Fibroblast of lung (primary cell): ENCODE data around the gene ITGB4. TPM values are rescaled to one million over a fixed set of nuclear protein-coding genes. Genes with fewer than 3 reads are reported as not detected.

ENCODE experiments used
- DNase-seq, 2 donors: peaks; one replicate each; pipeline versions ENCODE4 v3.0.0 to v3.0.0-alpha.2; 2010; ENCODE audit warnings: low read depth in 2 of 2
- H2AFZ ChIP-seq: 2 replicates; pipeline ENCODE4 v1.5.1; 2012; ENCODE audit warnings: low read length, control low read depth, inconsistent platforms
- H3K27ac ChIP-seq: 2 replicates; pipeline ENCODE4 v1.5.1; 2011; ENCODE audit warnings: low read length, control low read depth; ENCODE audit not compliant: insufficient read depth
- H3K27me3 ChIP-seq: 2 replicates; pipeline ENCODE4 v1.5.1; 2011; ENCODE audit warnings: mild to moderate bottlenecking, low read length; ENCODE audit not compliant: control insufficient read depth, insufficient read depth
- H3K36me3 ChIP-seq: 2 replicates; pipeline ENCODE4 v1.5.1; 2011; ENCODE audit warnings: low read length; ENCODE audit not compliant: control insufficient read depth, insufficient read depth
- H3K4me1 ChIP-seq: 2 replicates; pipeline ENCODE4 v1.5.1; 2011; ENCODE audit warnings: low read length; ENCODE audit not compliant: control insufficient read depth, insufficient read depth; ENCODE audit errors: extremely low read depth
- H3K4me2 ChIP-seq: 2 replicates; pipeline ENCODE4 v1.5.1; 2011; ENCODE audit warnings: low read length, control low read depth; ENCODE audit not compliant: insufficient read depth; ENCODE audit errors: extremely low read depth
- H3K4me3 ChIP-seq, 4 experiments: fragments of 200-600 bp in 1 of 4; sonication (generic) in 1 of 4; replicated peaks in 1 of 4; 2 replicates each; pipeline ENCODE4 v1.5.1; 2011 to 2016; ENCODE audit warnings: low read length in 4 of 4, low read depth in 3 of 4, mild to moderate bottlenecking in 3 of 4, control low read depth in 2 of 4, inconsistent platforms in 1 of 4, mixed read lengths in 1 of 4; ENCODE audit not compliant: insufficient read depth in 1 of 4; ENCODE audit errors: control extremely low read depth in 1 of 4
- H3K79me2 ChIP-seq: 2 replicates; pipeline ENCODE4 v1.5.1; 2012; ENCODE audit warnings: mild to moderate bottlenecking, low read length, inconsistent platforms; ENCODE audit not compliant: control insufficient read depth, insufficient read depth
- H3K9ac ChIP-seq: 2 replicates; pipeline ENCODE4 v1.5.1; 2011; ENCODE audit warnings: mild to moderate bottlenecking, low read length, control low read depth; ENCODE audit not compliant: insufficient read depth
- H3K9me3 ChIP-seq: 2 replicates; pipeline ENCODE4 v1.5.1; 2012; ENCODE audit warnings: low read depth, low read length; ENCODE audit not compliant: control insufficient read depth, insufficient read depth
- H4K20me1 ChIP-seq: 2 replicates; pipeline ENCODE4 v1.5.1; 2011; ENCODE audit warnings: low read length; ENCODE audit not compliant: control insufficient read depth, insufficient read depth; ENCODE audit errors: extremely low read depth
- EZH2 ChIP-seq: IDR thresholded peaks from 2 replicates; pipeline ENCODE4 v1.5.1; 2012; ENCODE audit warnings: low read length, control low read depth, mild to moderate bottlenecking; ENCODE audit errors: missing control alignments
- polyA plus RNA-seq, 2 donors: library from polyadenylated mRNA; depleted of rRNA in 1 of 2; stranded (reverse) in 1 of 2; unstranded in 1 of 2; fragments of >200 nt; gene quantifications; 2 replicates each; pipeline ENCODE4 v1.2.1, GENCODE V29; 2011 to 2012; ENCODE audit warnings: missing spikeins in 1 of 2
- total RNA-seq: library from RNA; depleted of rRNA; stranded (reverse); fragments of >200 nt; gene quantifications from 2 replicates; pipeline ENCODE4 v1.2.1, GENCODE V29; 2014
- TF ChIP-seq, protein P1 (sequence below), 2 donors: IDR thresholded peaks in 1 of 2; conservative IDR thresholded peaks in 1 of 2; 1 replicate in 1 of 2; 2 replicates in 1 of 2; pipeline ENCODE4 v1.5.1; 2011 to 2012; ENCODE audit warnings: low read length in 2 of 2, control low read depth in 1 of 2, inconsistent platforms in 1 of 2, low read depth in 1 of 2, mild to moderate bottlenecking in 1 of 2

Gene ITGB4
- total and polyA plus RNA-seq, 2 donors (not counting 1 experiment from before 2014, with no cell fraction given): 0.17 TPM

DNA sequence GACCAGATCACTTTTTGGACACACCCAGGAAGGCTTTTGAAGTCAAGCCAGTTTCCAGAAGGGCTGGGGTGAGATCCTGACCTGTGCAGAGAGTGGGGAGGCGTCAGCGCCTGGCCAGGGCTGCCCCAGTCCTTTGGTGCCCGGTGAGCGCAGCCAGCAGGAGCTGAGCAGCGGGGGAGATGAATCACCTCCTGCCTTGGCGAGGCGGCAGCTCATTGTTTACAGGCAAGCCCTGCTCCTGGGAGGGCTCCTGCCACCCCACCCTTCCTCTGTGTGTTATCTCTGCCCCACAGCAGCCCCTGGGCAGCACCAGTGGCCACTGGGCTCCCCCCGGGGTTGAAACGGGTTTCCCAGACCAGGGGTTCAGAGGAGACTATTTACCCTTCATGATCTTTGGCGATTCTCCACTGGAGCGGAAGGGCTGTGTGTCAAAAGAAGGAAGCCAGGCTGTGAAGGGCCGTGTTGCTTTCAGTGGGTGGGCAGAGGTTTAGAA lies 14.1 kb upstream of the ITGB4 start:
- peak; percentile 28 to 75 for DNase-seq
- Histone ChIP-seq H3K9ac (no peak overlapping the region), H2AFZ (no peak overlapping the region), H3K9me3 (no peaks in the 10 kb centered on the region), H3K79me2 (no peaks in the 10 kb centered on the region), H3K27ac (no peak overlapping the region), H4K20me1 (no peaks in the 10 kb centered on the region), H3K4me3 (no peak overlapping the region), H3K4me2 (no peak overlapping the region), H3K4me1 (no peaks in the 10 kb centered on the region), H3K36me3 (peaks cover 34% of the 10 kb centered on the region), H3K27me3 (no peaks in the 10 kb centered on the region)
- TF ChIP-seq, protein P1, sequence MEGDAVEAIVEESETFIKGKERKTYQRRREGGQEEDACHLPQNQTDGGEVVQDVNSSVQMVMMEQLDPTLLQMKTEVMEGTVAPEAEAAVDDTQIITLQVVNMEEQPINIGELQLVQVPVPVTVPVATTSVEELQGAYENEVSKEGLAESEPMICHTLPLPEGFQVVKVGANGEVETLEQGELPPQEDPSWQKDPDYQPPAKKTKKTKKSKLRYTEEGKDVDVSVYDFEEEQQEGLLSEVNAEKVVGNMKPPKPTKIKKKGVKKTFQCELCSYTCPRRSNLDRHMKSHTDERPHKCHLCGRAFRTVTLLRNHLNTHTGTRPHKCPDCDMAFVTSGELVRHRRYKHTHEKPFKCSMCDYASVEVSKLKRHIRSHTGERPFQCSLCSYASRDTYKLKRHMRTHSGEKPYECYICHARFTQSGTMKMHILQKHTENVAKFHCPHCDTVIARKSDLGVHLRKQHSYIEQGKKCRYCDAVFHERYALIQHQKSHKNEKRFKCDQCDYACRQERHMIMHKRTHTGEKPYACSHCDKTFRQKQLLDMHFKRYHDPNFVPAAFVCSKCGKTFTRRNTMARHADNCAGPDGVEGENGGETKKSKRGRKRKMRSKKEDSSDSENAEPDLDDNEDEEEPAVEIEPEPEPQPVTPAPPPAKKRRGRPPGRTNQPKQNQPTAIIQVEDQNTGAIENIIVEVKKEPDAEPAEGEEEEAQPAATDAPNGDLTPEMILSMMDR (conservative IDR thresholded peaks at IDR 0.05 in 1 of 2, IDR thresholded peaks at IDR 0.05 in 1 of 2; ENCODE audit: low read depth in 1 of 2, low read length in 2 of 2): no peak
- TF ChIP-seq EZH2: no peak

GRCh38 chr17:75712446-75712845 lies 8.8 kb upstream of the ITGB4 start:
- no peaks in the 10 kb centered on the region for H3K9me3 ChIP-seq
- H3K4me2 ChIP-seq: no peak overlapping the region
- H3K4me3 ChIP-seq: no peak overlapping the region
- no peak overlapping the region for H3K27ac ChIP-seq
- no peaks in the 10 kb centered on the region for H3K79me2 ChIP-seq
- no peak for DNase-seq
- TF ChIP-seq, protein P1 (conservative IDR thresholded peaks at IDR 0.05 in 1 of 2, IDR thresholded peaks at IDR 0.05 in 1 of 2; ENCODE audit: low read depth in 1 of 2, low read length in 2 of 2): no peak
- no peak for TF ChIP-seq EZH2
- H4K20me1 ChIP-seq: no peaks in the 10 kb centered on the region
- H3K36me3 ChIP-seq: no peaks in the 10 kb centered on the region
- no peaks in the 10 kb centered on the region for H3K4me1 ChIP-seq
- H3K27me3 ChIP-seq: no peaks in the 10 kb centered on the region
- H2AFZ ChIP-seq: no peak overlapping the region
- H3K9ac ChIP-seq: no peak overlapping the region

GRCh38 chr17:75719732-75720131 lies 1.5 kb upstream of the ITGB4 start:
- Histone ChIP-seq H3K4me1 (no peaks in the 10 kb centered on the region), H3K4me3 (no peak overlapping the region), H3K79me2 (no peaks in the 10 kb centered on the region), H4K20me1 (no peaks in the 10 kb centered on the region), H3K4me2 (no peak overlapping the region), H2AFZ (no peak overlapping the region), H3K9me3 (no peaks in the 10 kb centered on the region), H3K27ac (no peak overlapping the region), H3K27me3 (peaks cover 29% of the 10 kb centered on the region), H3K9ac (no peak overlapping the region), H3K36me3 (no peaks in the 10 kb centered on the region)
- TF ChIP-seq, protein P1 (conservative IDR thresholded peaks at IDR 0.05 in 1 of 2, IDR thresholded peaks at IDR 0.05 in 1 of 2; ENCODE audit: low read depth in 1 of 2, low read length in 2 of 2): no peak
- TF ChIP-seq EZH2: peak; percentile 46
- DNase-seq: no peak
